NCI-H1105 (cell line): ENCODE results near the gene ZFHX2.

Experiments used
- DNase-seq: peaks from one replicate; lab custom pipeline; 2025; lab: John Stamatoyannopoulos, UW

Gene ZFHX2

GRCh38 chr14:23518709-23519108 lies 32.9 kb downstream of the ZFHX2 start:
- no peak for DNase-seq

DNA sequence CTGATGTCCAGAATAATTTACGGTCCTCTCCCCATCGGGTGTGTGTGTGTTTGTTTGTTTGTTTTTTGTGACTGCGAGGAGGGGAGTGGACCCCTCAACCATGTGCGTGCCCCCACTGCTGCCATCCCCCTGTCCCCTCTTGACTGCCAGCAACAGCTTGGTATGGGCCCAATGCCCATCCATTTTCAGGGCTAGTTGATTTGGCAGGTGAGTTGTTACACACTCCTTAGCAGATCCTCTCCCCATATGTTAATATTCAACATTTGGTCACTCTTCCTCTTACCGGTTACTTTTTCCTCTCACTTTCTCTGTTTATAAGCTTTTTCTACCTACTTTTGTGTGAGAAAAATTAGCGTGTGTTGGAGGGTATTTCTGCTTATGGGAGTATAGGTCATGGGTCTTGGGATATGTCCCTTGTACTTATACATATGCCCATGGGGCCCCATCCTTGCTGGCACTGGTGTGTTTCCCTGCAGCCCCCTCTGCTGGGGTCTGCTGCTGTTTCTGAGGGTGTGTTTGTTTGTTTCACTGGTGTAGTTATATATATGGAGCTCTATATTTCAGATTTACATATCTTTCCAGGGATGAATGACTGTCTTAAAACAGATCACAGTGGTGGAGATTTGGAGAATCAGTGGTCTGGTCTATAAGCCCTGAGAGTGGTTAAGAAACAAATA lies 33.8 kb downstream of the ZFHX2 start:
- DNase-seq, result no peak

GRCh38 chr14:23514644-23514957 lies 37.0 kb downstream of the ZFHX2 start:
- peak; percentile 87 for DNase-seq

DNA sequence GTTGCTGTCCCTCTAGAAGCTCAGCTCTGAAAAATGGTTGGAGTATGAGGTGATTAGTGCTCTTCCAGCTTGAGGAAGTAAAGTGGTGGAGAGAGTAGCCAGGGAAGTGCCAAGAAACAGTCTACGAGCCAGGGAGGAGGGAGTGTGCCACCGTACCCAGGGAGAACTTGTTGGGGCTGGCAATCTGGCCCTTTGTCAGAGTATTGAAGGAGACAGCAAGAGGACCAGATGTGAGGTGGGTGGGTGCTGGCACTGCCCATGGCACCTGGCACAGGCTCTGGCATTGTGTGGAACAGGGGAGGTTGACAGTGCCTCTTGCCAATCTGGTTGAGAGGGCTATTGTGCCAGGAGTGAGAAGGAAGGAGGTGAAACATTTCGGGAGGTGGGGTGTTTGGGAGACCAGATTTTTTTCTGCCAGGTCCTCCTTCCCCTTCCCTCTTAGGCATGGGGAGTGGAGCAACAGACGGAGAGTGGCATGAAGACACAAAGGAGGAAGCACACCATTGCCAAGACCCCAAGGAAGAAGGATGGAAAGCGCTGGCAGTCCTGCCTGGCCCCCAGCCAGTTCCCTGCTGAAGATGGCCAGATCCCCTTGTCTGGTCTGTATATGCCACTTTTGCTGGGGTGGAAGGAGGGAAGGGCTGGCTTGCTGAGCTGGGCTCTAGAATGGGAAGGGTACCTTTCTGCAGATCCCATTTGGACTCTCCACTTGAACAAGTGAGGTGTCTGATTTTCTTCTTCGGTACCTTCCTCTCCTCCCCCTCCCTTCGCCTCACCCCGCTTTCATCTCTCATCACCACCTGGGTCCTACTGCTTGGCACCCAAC lies 37.5 kb downstream of the ZFHX2 start:
- DNase-seq, result peak; percentile 70

GRCh38 chr14:23513005-23513817 lies 38.4 kb downstream of the ZFHX2 start:
- peak; percentile 94 for DNase-seq

GRCh38 chr14:23512156-23512555 lies 39.4 kb downstream of the ZFHX2 start:
- peak; percentile 79 for DNase-seq

DNA sequence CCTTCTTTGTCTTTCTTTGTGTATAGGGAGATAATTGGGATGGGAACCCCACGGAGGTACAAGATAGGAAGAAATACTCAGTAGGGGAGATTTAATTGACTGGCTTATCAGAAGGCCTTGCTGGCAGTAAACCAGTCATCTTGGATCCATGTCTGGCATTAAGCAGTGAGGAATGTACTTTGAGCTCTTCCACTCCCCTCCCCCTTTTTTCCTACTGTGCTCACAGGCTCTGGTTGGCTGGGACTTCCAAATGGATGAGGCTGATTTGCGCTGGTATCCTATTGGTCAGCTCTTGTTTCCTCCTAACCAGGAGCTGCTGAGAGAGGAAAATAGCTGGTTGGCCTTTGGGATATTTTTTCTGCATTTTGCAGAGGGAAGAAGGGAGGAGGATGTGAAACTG lies 57.3 kb downstream of the ZFHX2 start:
- no peak for DNase-seq

- DNase-seq, result no peak
These were observed 58.8 kb downstream of the ZFHX2 start for GRCh38 chr14:23492618-23493272.

DNA sequence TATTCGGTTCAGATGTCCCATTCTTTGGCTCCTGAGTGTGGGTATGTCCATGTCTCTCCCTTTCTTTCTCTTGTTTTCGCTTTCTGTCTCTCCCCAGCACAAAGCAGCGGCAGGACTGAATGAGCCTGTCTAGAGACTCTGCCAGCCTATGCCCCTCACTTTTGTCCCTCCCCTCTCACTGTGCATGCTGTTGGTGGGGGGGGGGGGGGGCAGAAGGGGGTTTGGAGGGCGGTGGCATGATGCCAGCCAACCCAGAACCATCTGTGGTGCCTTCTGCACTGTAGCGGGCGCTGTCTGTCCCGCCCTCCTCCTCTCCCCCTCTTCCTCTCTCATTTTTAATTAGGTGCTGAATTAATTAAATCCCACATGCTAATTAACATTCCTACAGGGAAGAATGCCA lies 64.3 kb downstream of the ZFHX2 start:
- no peak for DNase-seq

DNA sequence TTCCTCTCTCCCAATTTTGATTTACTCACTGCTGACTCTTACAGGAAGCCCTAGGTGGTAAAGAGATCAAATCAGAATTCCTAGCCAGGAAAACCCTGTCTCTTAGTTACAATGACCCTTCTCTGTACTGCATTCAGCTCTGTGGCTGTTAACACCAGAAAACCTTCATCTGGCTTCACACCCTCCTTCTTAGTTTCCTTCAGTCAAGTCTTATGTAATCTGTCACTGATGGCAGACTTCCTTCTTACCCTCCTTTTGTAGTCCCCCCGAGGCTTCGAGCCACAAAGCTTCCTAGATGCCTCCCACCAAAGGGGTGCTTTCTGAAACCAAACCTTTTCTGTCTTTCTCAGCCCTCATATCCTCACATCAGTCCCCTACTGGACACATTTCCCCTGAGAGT lies 65.5 kb downstream of the ZFHX2 start:
- DNase-seq, result no peak

DNA sequence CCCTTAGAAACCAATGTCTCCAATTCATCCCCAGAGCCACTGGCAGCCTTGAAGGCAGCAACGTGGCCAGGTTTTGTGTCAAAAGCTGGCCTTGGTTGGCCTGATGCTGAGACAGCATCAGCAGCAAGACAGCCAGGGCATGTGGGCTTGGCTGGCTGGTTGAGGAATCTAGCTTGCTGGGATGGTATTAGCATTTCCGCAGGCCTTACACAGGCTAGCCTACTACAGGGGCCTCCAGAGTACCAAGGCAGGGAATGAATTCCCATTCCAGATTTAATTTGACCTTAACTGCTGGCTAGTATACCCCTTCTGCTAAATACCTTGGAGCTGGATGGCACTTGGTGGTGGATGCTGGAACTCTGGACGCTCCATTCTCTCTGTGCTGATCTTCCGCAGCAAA lies 66.2 kb downstream of the ZFHX2 start:
- DNase-seq, result no peak

- peak; percentile 65 for DNase-seq
These were observed 68.2 kb downstream of the ZFHX2 start for GRCh38 chr14:23483236-23483854.

DNA sequence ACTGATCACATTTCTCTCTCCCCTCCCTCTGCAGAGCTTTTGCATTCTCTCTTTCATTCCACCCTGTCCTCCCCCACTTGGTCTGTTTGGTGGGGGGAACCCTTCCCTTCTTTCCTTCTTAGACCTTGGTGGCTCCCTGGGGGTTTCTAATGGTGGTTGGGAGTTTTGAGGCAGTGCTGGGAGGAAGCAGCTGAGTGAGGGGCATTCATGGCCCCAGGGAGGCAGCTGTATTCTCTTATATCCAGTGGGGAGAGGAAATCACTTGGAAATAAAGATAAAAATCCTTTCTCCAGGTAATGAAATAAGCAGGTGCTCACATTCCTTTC lies 68.8 kb downstream of the ZFHX2 start:
- DNase-seq, result no peak

DNA sequence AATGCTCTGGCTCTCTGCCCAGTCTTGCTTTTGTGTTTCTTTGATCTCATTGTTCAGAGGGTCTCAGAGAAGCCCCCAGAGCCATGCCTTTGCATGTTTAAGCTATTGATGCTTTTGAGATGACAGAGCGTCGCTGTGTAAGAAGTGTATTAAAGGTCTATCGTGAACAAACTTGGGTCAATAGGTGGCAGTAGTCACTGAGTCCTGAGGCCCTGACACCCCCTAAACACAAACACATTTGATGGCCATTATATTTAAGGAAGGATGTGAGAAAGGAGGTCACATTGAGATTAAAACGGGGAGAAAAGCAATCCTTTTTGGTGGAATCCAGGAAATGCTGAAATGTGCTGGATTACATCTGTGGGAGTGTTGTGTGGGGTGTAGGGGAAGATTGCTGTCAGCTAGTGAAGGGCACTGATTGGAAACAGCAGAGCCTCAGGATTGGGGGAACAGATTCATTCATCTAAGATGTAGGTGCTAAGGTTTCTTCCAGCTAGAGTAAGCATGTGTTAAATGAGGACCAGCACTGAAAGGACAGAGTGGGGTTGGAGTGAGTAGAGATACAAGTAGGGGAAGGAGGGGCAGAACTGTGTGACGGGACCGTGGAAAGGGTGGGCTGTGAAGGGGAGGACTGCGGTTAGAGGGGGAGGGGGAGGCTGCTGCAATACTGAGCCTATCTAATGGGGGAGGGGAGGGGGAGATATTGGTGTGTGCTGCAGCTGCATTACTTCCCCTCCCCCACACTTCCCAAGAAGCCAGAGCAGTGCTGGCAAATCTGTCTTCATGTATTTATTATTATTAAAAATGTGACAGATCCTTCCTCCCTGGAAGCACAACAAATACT lies 69.4 kb downstream of the ZFHX2 start:
- DNase-seq, result no peak

GRCh38 chr14:23481362-23481970 lies 70.1 kb downstream of the ZFHX2 start:
- no peak for DNase-seq

DNA sequence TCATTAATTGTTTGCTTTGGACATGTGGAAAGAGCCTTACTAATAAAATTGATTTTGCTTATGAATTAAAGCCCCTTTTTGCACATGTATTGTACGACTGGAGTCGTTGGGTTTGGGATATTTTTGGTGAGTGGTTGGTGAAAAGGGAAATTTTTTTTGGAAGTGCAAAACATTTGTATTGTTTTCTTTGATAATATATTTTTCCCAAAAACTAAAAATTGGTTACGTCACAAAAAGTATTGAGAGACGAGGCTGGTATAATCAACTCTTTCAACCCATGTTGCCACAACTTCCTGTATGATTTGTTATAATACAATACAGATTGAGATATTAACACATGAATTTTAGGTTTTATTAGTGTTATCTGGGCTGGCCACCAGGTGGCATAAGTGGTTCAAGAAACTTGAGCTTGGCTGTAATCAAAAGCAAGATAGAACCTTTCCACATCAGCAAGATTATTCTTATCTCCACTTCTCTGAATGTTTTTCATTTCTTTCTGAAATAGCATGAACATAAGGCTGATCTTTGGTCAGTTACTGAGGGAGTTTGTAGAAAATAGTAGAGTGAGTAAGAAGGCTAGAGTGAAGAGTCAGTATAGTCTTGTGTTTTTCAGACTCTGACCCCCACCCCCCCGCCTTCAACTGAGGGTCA lies 73.3 kb downstream of the ZFHX2 start:
- DNase-seq, result peak; percentile 62

DNA sequence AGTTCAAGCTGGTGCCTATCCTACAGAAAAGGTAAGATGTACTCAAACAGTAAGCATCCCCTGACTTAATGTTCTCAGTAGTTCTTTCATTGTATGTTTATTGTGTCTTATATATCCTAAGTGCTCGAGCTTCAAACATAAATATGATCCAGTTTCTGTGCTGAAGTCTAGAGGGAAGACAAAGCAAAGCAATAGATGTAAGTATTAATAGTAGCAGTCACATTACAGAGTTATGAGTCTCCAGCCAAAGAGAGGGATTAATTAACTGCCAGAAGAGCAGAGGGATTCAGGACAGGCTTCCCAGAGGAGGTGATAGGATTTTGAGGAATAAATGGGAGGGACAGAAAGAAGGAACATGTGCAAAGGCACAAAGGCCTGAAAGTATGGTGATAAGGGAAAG lies 80.6 kb downstream of the ZFHX2 start:
- DNase-seq, result no peak
